GM12801 (cell line): ENCODE measurements around the gene MYO3B.

Experiments used
- TF ChIP-seq, protein P1 (sequence below): IDR thresholded peaks from one replicate; pipeline ENCODE4 v1.5.1; 2011; ENCODE audit warnings: control low read depth; ENCODE audit not compliant: insufficient read length; ENCODE audit errors: extremely low read depth

The MYO3B gene

DNA sequence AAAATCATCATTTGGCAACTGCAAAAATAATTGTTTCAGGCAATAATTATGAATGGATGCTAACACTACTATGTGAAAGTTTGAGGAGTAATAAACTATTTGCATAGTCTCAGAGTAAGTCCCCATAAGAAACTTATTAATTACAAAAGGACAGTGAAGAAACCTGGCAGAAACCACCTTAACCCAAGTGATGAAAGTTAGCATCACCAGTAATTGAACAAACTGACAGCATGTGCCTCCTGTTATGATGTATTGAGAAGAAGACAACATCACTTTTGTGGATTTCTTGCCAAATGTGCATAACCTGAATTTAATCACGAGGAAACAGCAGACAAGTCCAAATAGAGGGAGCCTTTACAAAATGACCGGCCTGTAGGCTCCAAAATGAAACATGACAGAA is 353.9 kb downstream of the MYO3B start:
- TF ChIP-seq, protein P1, sequence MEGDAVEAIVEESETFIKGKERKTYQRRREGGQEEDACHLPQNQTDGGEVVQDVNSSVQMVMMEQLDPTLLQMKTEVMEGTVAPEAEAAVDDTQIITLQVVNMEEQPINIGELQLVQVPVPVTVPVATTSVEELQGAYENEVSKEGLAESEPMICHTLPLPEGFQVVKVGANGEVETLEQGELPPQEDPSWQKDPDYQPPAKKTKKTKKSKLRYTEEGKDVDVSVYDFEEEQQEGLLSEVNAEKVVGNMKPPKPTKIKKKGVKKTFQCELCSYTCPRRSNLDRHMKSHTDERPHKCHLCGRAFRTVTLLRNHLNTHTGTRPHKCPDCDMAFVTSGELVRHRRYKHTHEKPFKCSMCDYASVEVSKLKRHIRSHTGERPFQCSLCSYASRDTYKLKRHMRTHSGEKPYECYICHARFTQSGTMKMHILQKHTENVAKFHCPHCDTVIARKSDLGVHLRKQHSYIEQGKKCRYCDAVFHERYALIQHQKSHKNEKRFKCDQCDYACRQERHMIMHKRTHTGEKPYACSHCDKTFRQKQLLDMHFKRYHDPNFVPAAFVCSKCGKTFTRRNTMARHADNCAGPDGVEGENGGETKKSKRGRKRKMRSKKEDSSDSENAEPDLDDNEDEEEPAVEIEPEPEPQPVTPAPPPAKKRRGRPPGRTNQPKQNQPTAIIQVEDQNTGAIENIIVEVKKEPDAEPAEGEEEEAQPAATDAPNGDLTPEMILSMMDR: no peak

DNA sequence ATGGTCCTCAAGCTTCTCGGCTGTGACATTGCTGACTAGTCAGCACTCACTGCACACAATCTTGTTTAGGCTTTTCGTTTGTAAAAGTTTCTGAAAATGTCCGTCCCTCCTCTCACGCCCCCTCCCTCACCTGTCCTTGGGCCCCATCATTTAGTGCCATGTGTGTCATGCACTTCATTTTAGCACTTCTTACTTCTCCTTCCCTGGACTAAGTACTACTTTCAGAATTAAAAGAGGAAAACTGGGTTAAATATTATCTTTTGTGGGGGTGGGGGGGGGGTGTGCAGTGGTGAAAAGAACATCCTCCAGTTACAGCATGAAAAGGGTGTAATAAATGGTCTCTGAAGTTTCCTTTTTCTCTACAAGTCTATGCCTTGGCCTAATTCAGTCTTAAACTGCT is 355.2 kb downstream of the MYO3B start:
- TF ChIP-seq, protein P1: no peak

DNA sequence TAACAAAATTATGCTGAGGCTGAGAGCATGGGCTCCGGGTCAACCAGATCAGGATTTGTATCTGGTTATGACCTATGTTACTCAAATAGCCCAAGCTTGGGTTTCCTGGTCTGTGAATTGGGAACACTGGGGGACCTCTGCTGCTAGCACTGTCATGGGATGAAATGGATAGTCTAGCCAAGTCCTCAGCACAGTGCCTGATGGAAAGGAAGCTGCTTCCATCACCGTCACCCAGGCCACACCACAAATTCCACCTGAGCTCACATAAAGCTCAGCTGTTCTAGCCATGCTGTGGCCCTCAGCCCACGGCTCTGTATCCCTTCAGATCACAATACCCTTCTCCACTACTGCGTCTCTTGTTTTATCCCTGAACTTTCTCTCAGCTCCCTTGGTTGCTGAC is 357.6 kb downstream of the MYO3B start:
- TF ChIP-seq, protein P1: no peak

DNA sequence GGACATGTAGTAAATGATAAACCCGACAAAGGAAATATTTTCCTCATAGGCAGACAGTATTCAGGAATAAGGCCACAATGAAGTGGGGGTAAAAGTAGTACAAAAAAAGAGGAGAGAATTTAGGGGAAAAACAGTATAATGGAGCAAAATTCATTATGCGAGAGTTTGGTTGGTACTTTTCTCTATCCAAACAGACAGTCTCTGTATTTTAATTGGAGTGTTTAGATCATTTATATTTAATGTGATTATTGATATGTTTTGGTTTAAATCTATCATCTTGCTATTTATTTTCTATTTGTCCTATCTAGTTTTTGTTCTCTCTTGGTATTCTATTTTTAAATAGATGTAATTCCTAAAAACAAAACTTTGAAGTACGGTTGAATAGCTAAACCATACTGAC is 366.9 kb downstream of the MYO3B start:
- TF ChIP-seq, protein P1: no peak

DNA sequence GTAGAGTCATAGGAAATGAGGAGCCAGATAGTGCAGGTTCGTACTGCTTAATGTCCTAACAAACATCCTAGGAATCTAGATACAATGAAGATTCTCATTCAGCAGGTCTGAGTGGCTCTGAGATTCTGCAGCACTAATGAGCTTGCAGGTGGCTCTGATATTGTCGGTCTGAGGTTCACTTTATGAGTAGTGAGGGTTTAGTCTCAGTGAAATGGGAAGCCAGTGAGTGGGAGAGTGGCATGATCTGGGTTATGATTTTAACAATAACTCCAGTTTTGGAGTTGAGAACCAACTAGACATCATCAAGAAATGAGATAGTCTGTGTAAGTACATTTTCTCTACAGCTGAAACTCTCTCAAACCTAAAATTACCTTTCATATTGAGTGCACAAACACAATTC is 370.4 kb downstream of the MYO3B start:
- TF ChIP-seq, protein P1: no peak

DNA sequence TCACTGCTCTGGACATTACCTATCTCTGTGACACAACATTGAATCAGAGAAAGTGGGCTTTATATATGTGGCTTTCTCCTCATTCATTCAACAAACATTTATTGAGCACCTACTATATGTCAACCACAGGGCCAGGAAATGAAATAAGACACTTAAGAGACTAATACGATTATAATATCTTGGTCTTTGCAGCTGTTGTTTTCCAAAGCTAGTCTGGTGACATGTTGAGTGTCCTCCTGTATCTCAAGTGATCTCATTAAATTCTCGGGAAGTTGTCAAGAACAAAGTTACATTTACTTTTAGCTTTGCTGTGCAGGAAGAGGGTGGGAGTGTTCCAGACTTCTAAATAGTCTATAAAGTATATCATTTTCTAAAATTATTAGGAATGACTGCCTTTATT is 372.6 kb downstream of the MYO3B start:
- TF ChIP-seq, protein P1: no peak

DNA sequence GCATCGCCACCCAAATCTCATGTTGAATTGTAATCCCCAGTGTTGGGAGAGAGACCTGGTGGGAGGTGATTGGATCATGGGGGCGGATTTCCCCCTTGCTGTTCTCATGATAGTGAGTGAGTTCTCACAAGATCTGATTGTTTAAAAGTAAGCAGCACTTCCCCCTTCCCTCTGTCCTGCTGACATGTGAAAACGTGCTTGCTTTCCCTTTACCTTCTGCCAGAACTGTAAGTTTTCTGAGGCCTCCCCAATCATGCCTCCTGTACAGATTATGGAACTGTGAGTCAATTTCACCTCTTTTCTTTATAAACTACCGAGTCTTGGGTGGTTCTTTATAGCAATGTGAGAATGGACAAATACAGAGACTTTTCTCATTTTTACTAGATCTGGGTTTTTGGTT is 375.8 kb downstream of the MYO3B start:
- TF ChIP-seq, protein P1: no peak
